HUES64 (cell line): Measurements from ENCODE around the gene RBP5.

ENCODE experiments used
- H3K27ac ChIP-seq: 2 replicates; pipeline ENCODE4 v1.7.0; 2013; ENCODE audit warnings: low read depth, low read length, inconsistent platforms
- H3K27me3 ChIP-seq: 2 replicates; pipeline ENCODE4 v1.6.1; 2013; ENCODE audit warnings: mild to moderate bottlenecking, low read length; ENCODE audit not compliant: insufficient read depth
- H3K36me3 ChIP-seq: 2 replicates; pipeline ENCODE4 v1.6.1; 2013; ENCODE audit warnings: mild to moderate bottlenecking, low read length; ENCODE audit not compliant: insufficient read depth
- H3K4me1 ChIP-seq: 2 replicates; pipeline ENCODE4 v1.6.1; 2013; ENCODE audit warnings: mild to moderate bottlenecking, low read length, moderate library complexity; ENCODE audit not compliant: insufficient read depth
- H3K4me3 ChIP-seq: 2 replicates; pipeline ENCODE4 v1.5.1; 2013; ENCODE audit warnings: mild to moderate bottlenecking, low read length, moderate library complexity
- H3K9ac ChIP-seq: 2 replicates; pipeline ENCODE4 v1.6.1; 2013; ENCODE audit warnings: mild to moderate bottlenecking, low read depth, low read length
- H3K9me3 ChIP-seq: 2 replicates; pipeline ENCODE4 v1.6.1; 2013; ENCODE audit warnings: low read depth, low read length; ENCODE audit not compliant: insufficient read depth
- WGBS: fragments of 150-250, 120-280 bp; methylation state at CpG from one replicate; pipeline ENCODE4 v1.1.7; 2013; ENCODE audit warnings: missing lambda C conversion rate; 5-methylcytosine and 5-hydroxymethylcytosine counted together

The RBP5 gene

GRCh38 chr12:7121324-7121723 lies 7.4 kb downstream of the RBP5 start:
- 95% methylated on average over 5 of the region's 5 CpGs for WGBS

GRCh38 chr12:7120166-7120565 lies 8.5 kb downstream of the RBP5 start:
- peaks cover 4% of the 10 kb centered on the region; the same call in 1 of the 2 replicates for H3K4me1 ChIP-seq
- H3K27ac ChIP-seq: no peak overlapping the region
- H3K27me3 ChIP-seq: no peaks in the 10 kb centered on the region
- H3K4me3 ChIP-seq: no peak overlapping the region
- H3K9me3 ChIP-seq: no peaks in the 10 kb centered on the region
- no peak overlapping the region for H3K9ac ChIP-seq
- no peaks in the 10 kb centered on the region for H3K36me3 ChIP-seq
- WGBS: 86% methylated on average over 5 of the region's 5 CpGs

More at GRCh38 chr12:7121324-7121723, 7.4 kb downstream of the RBP5 start:
- Histone ChIP-seq H3K9ac (no peak overlapping the region), H3K27me3 (no peaks in the 10 kb centered on the region), H3K9me3 (no peaks in the 10 kb centered on the region), H3K4me3 (no peak overlapping the region), H3K4me1 (peaks cover 4% of the 10 kb centered on the region; the same call in 1 of the 2 replicates), H3K27ac (no peak overlapping the region), H3K36me3 (no peaks in the 10 kb centered on the region)

GRCh38 chr12:7118881-7119280 lies 9.8 kb downstream of the RBP5 start:
- no peak overlapping the region for H3K27ac ChIP-seq
- no peaks in the 10 kb centered on the region for H3K9me3 ChIP-seq
- H3K36me3 ChIP-seq: no peaks in the 10 kb centered on the region
- no peak overlapping the region for H3K4me3 ChIP-seq
- H3K9ac ChIP-seq: no peak overlapping the region
- WGBS: 74% methylated on average over 3 of the region's 3 CpGs
- no peaks in the 10 kb centered on the region for H3K27me3 ChIP-seq
- peaks cover 4% of the 10 kb centered on the region; the same call in 1 of the 2 replicates for H3K4me1 ChIP-seq

GRCh38 chr12:7117670-7118069 lies 11.0 kb downstream of the RBP5 start:
- no peaks in the 10 kb centered on the region for H3K9me3 ChIP-seq
- WGBS: 91% methylated on average over 3 of the region's 3 CpGs

GRCh38 chr12:7116916-7117315 lies 11.8 kb downstream of the RBP5 start:
- Histone ChIP-seq H3K9me3 (no peaks in the 10 kb centered on the region), H3K27me3 (no peaks in the 10 kb centered on the region), H3K9ac (no peak overlapping the region), H3K36me3 (no peaks in the 10 kb centered on the region), H3K4me3 (no peak overlapping the region), H3K27ac (no peak overlapping the region), H3K4me1 (peaks cover 3% of the 10 kb centered on the region; the same call in 1 of the 2 replicates)
- WGBS: 83% methylated on average over 9 of the region's 9 CpGs

More at GRCh38 chr12:7117670-7118069, 11.0 kb downstream of the RBP5 start:
- peaks cover 3% of the 10 kb centered on the region; the same call in 1 of the 2 replicates for H3K4me1 ChIP-seq
- no peak overlapping the region for H3K9ac ChIP-seq
- no peak overlapping the region for H3K27ac ChIP-seq
- no peak overlapping the region for H3K4me3 ChIP-seq
- no peaks in the 10 kb centered on the region for H3K36me3 ChIP-seq
- no peaks in the 10 kb centered on the region for H3K27me3 ChIP-seq

GRCh38 chr12:7116196-7116595 lies 12.5 kb downstream of the RBP5 start:
- 93% methylated on average over 3 of the region's 3 CpGs for WGBS
- H3K4me3 ChIP-seq: no peak overlapping the region
- H3K9ac ChIP-seq: no peak overlapping the region
- no peaks in the 10 kb centered on the region for H3K27me3 ChIP-seq
- H3K27ac ChIP-seq: no peak overlapping the region
- peaks cover 3% of the 10 kb centered on the region; the same call in 1 of the 2 replicates for H3K4me1 ChIP-seq
- H3K36me3 ChIP-seq: no peaks in the 10 kb centered on the region
- no peaks in the 10 kb centered on the region for H3K9me3 ChIP-seq

- WGBS: 88% methylated on average over 6 of the region's 6 CpGs
- H3K4me3 ChIP-seq: no peak overlapping the region
- no peak overlapping the region for H3K27ac ChIP-seq
- peaks cover 3% of the 10 kb centered on the region; the same call in 1 of the 2 replicates for H3K4me1 ChIP-seq
- no peaks in the 10 kb centered on the region for H3K36me3 ChIP-seq
- H3K27me3 ChIP-seq: no peaks in the 10 kb centered on the region
- H3K9ac ChIP-seq: no peak overlapping the region
- H3K9me3 ChIP-seq: no peaks in the 10 kb centered on the region
Measured at GRCh38 chr12:7114851-7115250, 13.8 kb downstream of the RBP5 start.

GRCh38 chr12:7114008-7114407 lies 14.7 kb downstream of the RBP5 start:
- Histone ChIP-seq H3K4me3 (no peak overlapping the region), H3K36me3 (no peaks in the 10 kb centered on the region), H3K9me3 (no peaks in the 10 kb centered on the region), H3K4me1 (peaks cover 6% of the 10 kb centered on the region; the same call in 1 of the 2 replicates), H3K27me3 (no peaks in the 10 kb centered on the region), H3K27ac (no peak overlapping the region), H3K9ac (no peak overlapping the region)
- WGBS: 93% methylated on average over 11 of the region's 11 CpGs

- no peaks in the 10 kb centered on the region for H3K9me3 ChIP-seq
- no peak overlapping the region for H3K9ac ChIP-seq
- H3K27ac ChIP-seq: no peak overlapping the region
- peaks cover 6% of the 10 kb centered on the region; the same call in 1 of the 2 replicates for H3K4me1 ChIP-seq
- no peaks in the 10 kb centered on the region for H3K27me3 ChIP-seq
- WGBS: 45% methylated on average over 5 of the region's 5 CpGs
- H3K4me3 ChIP-seq: no peak overlapping the region
- no peaks in the 10 kb centered on the region for H3K36me3 ChIP-seq
Measured at GRCh38 chr12:7113389-7113871, 15.3 kb downstream of the RBP5 start.

- no peak overlapping the region for H3K27ac ChIP-seq
- no peaks in the 10 kb centered on the region for H3K27me3 ChIP-seq
- H3K36me3 ChIP-seq: no peaks in the 10 kb centered on the region
- H3K9ac ChIP-seq: no peak overlapping the region
- 84% methylated on average over 3 of the region's 4 CpGs for WGBS
- H3K4me1 ChIP-seq: peaks cover 6% of the 10 kb centered on the region; the same call in 1 of the 2 replicates
- no peaks in the 10 kb centered on the region for H3K9me3 ChIP-seq
- H3K4me3 ChIP-seq: no peak overlapping the region
Measured at GRCh38 chr12:7112041-7112440, 16.6 kb downstream of the RBP5 start.

GRCh38 chr12:7110661-7111060 lies 18.0 kb downstream of the RBP5 start:
- H3K27ac ChIP-seq: no peak overlapping the region
- no peak overlapping the region for H3K4me3 ChIP-seq
- H3K4me1 ChIP-seq: peaks cover 6% of the 10 kb centered on the region; the same call in 1 of the 2 replicates
- no peak overlapping the region for H3K9ac ChIP-seq
- H3K27me3 ChIP-seq: no peaks in the 10 kb centered on the region
- WGBS: 90% methylated on average over 5 of the region's 5 CpGs
- no peaks in the 10 kb centered on the region; the same call in 1 of the 2 replicates for H3K36me3 ChIP-seq
- peaks cover 7% of the 10 kb centered on the region; the same call in 1 of the 2 replicates for H3K9me3 ChIP-seq

GRCh38 chr12:7109572-7109920 lies 19.1 kb downstream of the RBP5 start:
- H3K27ac ChIP-seq: no peak overlapping the region

More at GRCh38 chr12:7109572-7109920, 19.1 kb downstream of the RBP5 start:
- Histone ChIP-seq H3K9me3 (peaks cover 7% of the 10 kb centered on the region; the same call in 1 of the 2 replicates), H3K9ac (no peak overlapping the region), H3K27me3 (no peaks in the 10 kb centered on the region), H3K4me3 (peak overlapping the region; percentile 83), H3K4me1 (peaks cover 6% of the 10 kb centered on the region; the same call in 1 of the 2 replicates), H3K36me3 (no peaks in the 10 kb centered on the region; the same call in 1 of the 2 replicates)
- WGBS: 80% methylated on average over 5 of the region's 5 CpGs
